CD4-positive, alpha-beta T cell treated with Interleukin-10 for 1 hour (primary cell): ENCODE data around the gene NPAS4.
A peak's percentile ranks its signal among the peaks of the same experiment; 100 is the strongest.
"Not testable (repeated sequence)": the region's sequence is repeated elsewhere in the genome, so short reads cannot be mapped to it uniquely, and the experiment has no call there.

Experiments
- DNase-seq: peaks from one replicate; pipeline ENCODE4 v3.0.0-alpha.2; 2020

The NPAS4 gene

GRCh38 chr11:66420671-66421476 lies at the start of gene NPAS4:
Gene NPAS4, plus strand, starts transcription at chr11:66421035. Its CDS starts 145 bp downstream, at chr11:66421180.
- DNase-seq: no peak

GRCh38 chr11:66371627-66372415 lies 49.0 kb upstream of the NPAS4 start, which contains the start of gene SLC29A2:
Gene SLC29A2, minus strand, starts transcription at chr11:66371760. Its CDS starts 169 bp downstream, at chr11:66371591.
- peak; percentile 82 for DNase-seq

GRCh38 chr11:66373265-66373664 lies 47.6 kb upstream of the NPAS4 start:
- no peak for DNase-seq

- DNase-seq: not testable (repeated sequence)
Observed at GRCh38 chr11:66373690-66374287, 47.0 kb upstream of the NPAS4 start.

- DNase-seq: not testable (repeated sequence)
Observed at GRCh38 chr11:66380264-66380663, 40.6 kb upstream of the NPAS4 start.

GRCh38 chr11:66384316-66384715 lies 36.5 kb upstream of the NPAS4 start:
- DNase-seq: not testable (repeated sequence)

- peak; percentile 84 for DNase-seq
Observed at GRCh38 chr11:66386171-66387069, 34.4 kb upstream of the NPAS4 start.

GRCh38 chr11:66388780-66389386 lies 32.0 kb upstream of the NPAS4 start:
- peak; percentile 80 for DNase-seq

GRCh38 chr11:66391322-66391721 lies 29.5 kb upstream of the NPAS4 start:
- DNase-seq: no peak

- no peak for DNase-seq
Observed at GRCh38 chr11:66393954-66394353, 26.9 kb upstream of the NPAS4 start.

GRCh38 chr11:66407651-66408050 lies 13.2 kb upstream of the NPAS4 start:
- DNase-seq: no peak

GRCh38 chr11:66408488-66409214 lies 12.2 kb upstream of the NPAS4 start:
- peak; percentile 90 for DNase-seq

GRCh38 chr11:66409226-66409625 lies 11.6 kb upstream of the NPAS4 start:
- DNase-seq: no peak

GRCh38 chr11:66410191-66410590 lies 10.6 kb upstream of the NPAS4 start:
- no peak for DNase-seq

GRCh38 chr11:66411323-66411722 lies 9.5 kb upstream of the NPAS4 start:
- no peak for DNase-seq

- no peak for DNase-seq
Observed at GRCh38 chr11:66412110-66412509, 8.7 kb upstream of the NPAS4 start.

- no peak for DNase-seq
Observed at GRCh38 chr11:66413167-66413566, 7.7 kb upstream of the NPAS4 start.

GRCh38 chr11:66414120-66414934 lies 6.5 kb upstream of the NPAS4 start:
- DNase-seq: no peak

GRCh38 chr11:66415423-66415822 lies 5.4 kb upstream of the NPAS4 start:
- DNase-seq: no peak

GRCh38 chr11:66417000-66417399 lies 3.8 kb upstream of the NPAS4 start:
- DNase-seq: no peak
